Measurements from ENCODE around the gene TAF1B.
"Not testable (repeated sequence)": the region's sequence is repeated elsewhere in the genome, so short reads cannot be mapped to it uniquely, and the experiment has no call there.

The TAF1B gene

GRCh38 chr2:9820020-9820973 lies 23.0 kb upstream of the TAF1B start:
- Histone ChIP-seq H3K9me3 (ENCODE audit: control insufficient read depth, insufficient read depth, low read length) (no peaks in the 10 kb centered on the region), H3K9ac (ENCODE audit: low read depth, low read length) (no peak overlapping the region), H3K4me3 (ENCODE audit: low read depth, low read length) (no peak overlapping the region), H3K36me3 (ENCODE audit: control insufficient read depth, insufficient read depth, low read length) (no peaks in the 10 kb centered on the region), H3K27me3 (ENCODE audit: control insufficient read depth, insufficient read depth, low read length) (no peaks in the 10 kb centered on the region), H3K4me1 (ENCODE audit: control insufficient read depth, insufficient read depth, low read length) (no peaks in the 10 kb centered on the region)

- Histone ChIP-seq H3K9me3 (ENCODE audit: control insufficient read depth, insufficient read depth, low read length) (no peaks in the 10 kb centered on the region), H3K27me3 (ENCODE audit: control insufficient read depth, insufficient read depth, low read length) (no peaks in the 10 kb centered on the region), H3K4me1 (ENCODE audit: control insufficient read depth, insufficient read depth, low read length) (no peaks in the 10 kb centered on the region), H3K36me3 (ENCODE audit: control insufficient read depth, insufficient read depth, low read length) (no peaks in the 10 kb centered on the region), H3K9ac (ENCODE audit: low read depth, low read length) (no peak overlapping the region), H3K4me3 (ENCODE audit: low read depth, low read length) (no peak overlapping the region)
These were observed 21.3 kb upstream of the TAF1B start for GRCh38 chr2:9821805-9822445.

- Histone ChIP-seq H3K27me3 (ENCODE audit: control insufficient read depth, insufficient read depth, low read length) (no peaks in the 10 kb centered on the region), H3K36me3 (ENCODE audit: control insufficient read depth, insufficient read depth, low read length) (no peaks in the 10 kb centered on the region), H3K9ac (ENCODE audit: low read depth, low read length) (no peak overlapping the region), H3K4me1 (ENCODE audit: control insufficient read depth, insufficient read depth, low read length) (no peaks in the 10 kb centered on the region), H3K9me3 (ENCODE audit: control insufficient read depth, insufficient read depth, low read length) (no peaks in the 10 kb centered on the region), H3K4me3 (ENCODE audit: low read depth, low read length) (no peak overlapping the region)
These were observed 18.8 kb upstream of the TAF1B start for GRCh38 chr2:9824441-9824840.

- no peaks in the 10 kb centered on the region for H3K36me3 ChIP-seq (ENCODE audit: control insufficient read depth, insufficient read depth, low read length)
- no peak overlapping the region for H3K9ac ChIP-seq (ENCODE audit: low read depth, low read length)
- H3K4me1 ChIP-seq (ENCODE audit: control insufficient read depth, insufficient read depth, low read length), result no peaks in the 10 kb centered on the region
- H3K9me3 ChIP-seq (ENCODE audit: control insufficient read depth, insufficient read depth, low read length), result no peaks in the 10 kb centered on the region
- no peaks in the 10 kb centered on the region for H3K27me3 ChIP-seq (ENCODE audit: control insufficient read depth, insufficient read depth, low read length)
- no peak overlapping the region for H3K4me3 ChIP-seq (ENCODE audit: low read depth, low read length)
These were observed 18.1 kb upstream of the TAF1B start for GRCh38 chr2:9824956-9825720.

- Histone ChIP-seq H3K4me3 (ENCODE audit: low read depth, low read length) (no peak overlapping the region), H3K9ac (ENCODE audit: low read depth, low read length) (no peak overlapping the region), H3K36me3 (ENCODE audit: control insufficient read depth, insufficient read depth, low read length) (no peaks in the 10 kb centered on the region), H3K27me3 (ENCODE audit: control insufficient read depth, insufficient read depth, low read length) (no peaks in the 10 kb centered on the region), H3K4me1 (ENCODE audit: control insufficient read depth, insufficient read depth, low read length) (no peaks in the 10 kb centered on the region), H3K9me3 (ENCODE audit: control insufficient read depth, insufficient read depth, low read length) (no peaks in the 10 kb centered on the region)
These were observed 17.1 kb upstream of the TAF1B start for GRCh38 chr2:9826208-9826607.

GRCh38 chr2:9830685-9831410 lies 12.4 kb upstream of the TAF1B start:
- no peak overlapping the region for H3K4me3 ChIP-seq (ENCODE audit: low read depth, low read length)
- H3K27me3 ChIP-seq (ENCODE audit: control insufficient read depth, insufficient read depth, low read length), result no peaks in the 10 kb centered on the region
- H3K4me1 ChIP-seq (ENCODE audit: control insufficient read depth, insufficient read depth, low read length), result no peaks in the 10 kb centered on the region
- no peak overlapping the region for H3K9ac ChIP-seq (ENCODE audit: low read depth, low read length)
- H3K36me3 ChIP-seq (ENCODE audit: control insufficient read depth, insufficient read depth, low read length), result no peaks in the 10 kb centered on the region
- no peaks in the 10 kb centered on the region for H3K9me3 ChIP-seq (ENCODE audit: control insufficient read depth, insufficient read depth, low read length)

- Histone ChIP-seq H3K9ac (ENCODE audit: low read depth, low read length) (no peak overlapping the region), H3K9me3 (ENCODE audit: control insufficient read depth, insufficient read depth, low read length) (no peaks in the 10 kb centered on the region), H3K36me3 (ENCODE audit: control insufficient read depth, insufficient read depth, low read length) (no peaks in the 10 kb centered on the region), H3K27me3 (ENCODE audit: control insufficient read depth, insufficient read depth, low read length) (no peaks in the 10 kb centered on the region), H3K4me1 (ENCODE audit: control insufficient read depth, insufficient read depth, low read length) (no peaks in the 10 kb centered on the region), H3K4me3 (ENCODE audit: low read depth, low read length) (no peak overlapping the region)
These were observed 11.6 kb upstream of the TAF1B start for GRCh38 chr2:9831670-9832069.

GRCh38 chr2:9832586-9832985 lies 10.7 kb upstream of the TAF1B start:
- no peaks in the 10 kb centered on the region for H3K4me1 ChIP-seq (ENCODE audit: control insufficient read depth, insufficient read depth, low read length)
- H3K9ac ChIP-seq (ENCODE audit: low read depth, low read length), result no peak overlapping the region
- no peaks in the 10 kb centered on the region for H3K27me3 ChIP-seq (ENCODE audit: control insufficient read depth, insufficient read depth, low read length)
- H3K4me3 ChIP-seq (ENCODE audit: low read depth, low read length), result no peak overlapping the region
- no peaks in the 10 kb centered on the region for H3K36me3 ChIP-seq (ENCODE audit: control insufficient read depth, insufficient read depth, low read length)
- no peaks in the 10 kb centered on the region for H3K9me3 ChIP-seq (ENCODE audit: control insufficient read depth, insufficient read depth, low read length)

- H3K9ac ChIP-seq (ENCODE audit: low read depth, low read length); H3K4me1 ChIP-seq (ENCODE audit: control insufficient read depth, insufficient read depth, low read length); H3K4me3 ChIP-seq (ENCODE audit: low read depth, low read length); H3K27me3 ChIP-seq (ENCODE audit: control insufficient read depth, insufficient read depth, low read length); H3K9me3 ChIP-seq (ENCODE audit: control insufficient read depth, insufficient read depth, low read length); H3K36me3 ChIP-seq (ENCODE audit: control insufficient read depth, insufficient read depth, low read length): not testable (repeated sequence)
These were observed 8.2 kb upstream of the TAF1B start for GRCh38 chr2:9835068-9835467.

GRCh38 chr2:9836074-9836473 lies 7.2 kb upstream of the TAF1B start:
- no peaks in the 10 kb centered on the region for H3K27me3 ChIP-seq (ENCODE audit: control insufficient read depth, insufficient read depth, low read length)
- H3K9me3 ChIP-seq (ENCODE audit: control insufficient read depth, insufficient read depth, low read length), result no peaks in the 10 kb centered on the region
- no peaks in the 10 kb centered on the region for H3K4me1 ChIP-seq (ENCODE audit: control insufficient read depth, insufficient read depth, low read length)
- no peaks in the 10 kb centered on the region for H3K36me3 ChIP-seq (ENCODE audit: control insufficient read depth, insufficient read depth, low read length)
- no peak overlapping the region for H3K4me3 ChIP-seq (ENCODE audit: low read depth, low read length)
- H3K9ac ChIP-seq (ENCODE audit: low read depth, low read length), result no peak overlapping the region

GRCh38 chr2:9836517-9836916 lies 6.8 kb upstream of the TAF1B start:
- no peaks in the 10 kb centered on the region for H3K27me3 ChIP-seq (ENCODE audit: control insufficient read depth, insufficient read depth, low read length)

More at GRCh38 chr2:9836517-9836916, 6.8 kb upstream of the TAF1B start:
- Histone ChIP-seq H3K9ac (ENCODE audit: low read depth, low read length) (no peak overlapping the region), H3K4me3 (ENCODE audit: low read depth, low read length) (no peak overlapping the region), H3K4me1 (ENCODE audit: control insufficient read depth, insufficient read depth, low read length) (no peaks in the 10 kb centered on the region), H3K9me3 (ENCODE audit: control insufficient read depth, insufficient read depth, low read length) (no peaks in the 10 kb centered on the region), H3K36me3 (ENCODE audit: control insufficient read depth, insufficient read depth, low read length) (no peaks in the 10 kb centered on the region)

All from iPS-15b (cell line).